GM23338 (cell line): ENCODE measurements around the gene CLCNKA. TPM values are rescaled to one million over a fixed set of nuclear protein-coding genes. Genes with fewer than 3 reads are reported as not detected.

Experiments
- ATAC-seq: fragments of 200-7000 bp; cut with Tn5 transposase; 3 replicates; pipeline ENCODE4 v1.9.1; 2020
- DNase-seq: peaks from one replicate; pipeline ENCODE4 v3.0.0-alpha.2; 2015; ENCODE audit warnings: low spot score
- H2AFZ ChIP-seq: fragments of 200-600 bp; sonication (generic); 2 replicates; pipeline ENCODE4 v1.8.0; 2016; ENCODE audit warnings: antibody characterized with exemption, mild to moderate bottlenecking, moderate library complexity
- H3F3A ChIP-seq: fragments of 200-600 bp; sonication (generic); replicated peaks from 2 replicates; pipeline ENCODE4 v1.8.0; 2017; ENCODE audit warnings: antibody characterized with exemption, mixed run types, low read depth
- H3K27ac ChIP-seq: fragments of 200-600 bp; sonication (generic); 2 replicates; pipeline ENCODE4 v1.6.1; 2016; ENCODE audit warnings: low read depth
- H3K27me3 ChIP-seq: fragments of 200-600 bp; sonication (generic); 2 replicates; pipeline ENCODE4 v1.8.0; 2016; ENCODE audit warnings: mild to moderate bottlenecking, mixed run types, moderate library complexity; ENCODE audit not compliant: insufficient read depth
- H3K36me3 ChIP-seq: fragments of 200-600 bp; sonication (generic); 2 replicates; pipeline ENCODE4 v1.8.0; 2016; ENCODE audit warnings: mild to moderate bottlenecking; ENCODE audit not compliant: insufficient read depth
- H3K4me1 ChIP-seq: fragments of 200-600 bp; sonication (generic); 2 replicates; pipeline ENCODE4 v1.8.0; 2016; ENCODE audit warnings: mild to moderate bottlenecking, moderate library complexity; ENCODE audit not compliant: insufficient read depth
- H3K4me2 ChIP-seq: fragments of 200-600 bp; sonication (generic); 2 replicates; pipeline ENCODE4 v1.7.1; 2017; ENCODE audit warnings: mixed run types
- H3K4me3 ChIP-seq: fragments of 200-600 bp; sonication (generic); 2 replicates; pipeline ENCODE4 v1.6.1; 2016; ENCODE audit warnings: mixed run types
- H3K79me2 ChIP-seq: fragments of 200-600 bp; sonication (generic); replicated peaks from 2 replicates; pipeline ENCODE4 v1.8.0; 2017; ENCODE audit warnings: mild to moderate bottlenecking; ENCODE audit not compliant: insufficient read depth
- H3K9me2 ChIP-seq: fragments of 200-600 bp; sonication (generic); 2 replicates; pipeline ENCODE4 v1.8.0; 2017; ENCODE audit not compliant: insufficient read depth
- H4K20me1 ChIP-seq: fragments of 200-600 bp; sonication (generic); replicated peaks from 2 replicates; pipeline ENCODE4 v1.8.0; 2017; ENCODE audit warnings: mild to moderate bottlenecking; ENCODE audit not compliant: insufficient read depth
- H3K27ac Mint-ChIP-seq: 2 replicates; pipeline ENCODE4 v1.8.0; 2020; ENCODE audit warnings: inconsistent platforms, mild to moderate bottlenecking, moderate library complexity, mixed read lengths
- H3K27me3 Mint-ChIP-seq: 3 replicates; pipeline ENCODE4 v1.8.0; 2022; ENCODE audit warnings: low read depth, mild to moderate bottlenecking, moderate library complexity, mixed read lengths, inconsistent platforms; ENCODE audit not compliant: insufficient read depth, poor library complexity
- H3K36me3 Mint-ChIP-seq: 3 replicates; pipeline ENCODE4 v1.8.0; 2021; ENCODE audit warnings: low read depth, mild to moderate bottlenecking, inconsistent platforms, moderate library complexity, mixed read lengths
- H3K4me1 Mint-ChIP-seq: 3 replicates; pipeline ENCODE4 v1.8.0; 2020; ENCODE audit warnings: mild to moderate bottlenecking, inconsistent platforms, mixed read lengths
- H3K4me3 Mint-ChIP-seq: 3 replicates; pipeline ENCODE4 v1.8.0; 2021; ENCODE audit warnings: moderate library complexity, mild to moderate bottlenecking, inconsistent platforms, mixed read lengths
- H3K9me3 Mint-ChIP-seq: 3 replicates; pipeline ENCODE4 v1.8.0; 2020; ENCODE audit warnings: moderate library complexity, mild to moderate bottlenecking, inconsistent platforms, mixed read lengths
- CREB1 ChIP-seq: fragments of 250-450 bp; sonication (Bioruptor Pico); IDR thresholded peaks from 2 replicates; pipeline ENCODE4 v1.5.0; 2020; ENCODE audit warnings: low read depth, mild to moderate bottlenecking, moderate library complexity
- ETS1 ChIP-seq: IDR thresholded peaks from 2 replicates; pipeline ENCODE4 v1.6.1; 2016; ENCODE audit warnings: antibody characterized with exemption
- EZH2 ChIP-seq: fragments of 200-600 bp; sonication (generic); IDR thresholded peaks from one replicate; pipeline ENCODE4 v1.8.0; 2017; ENCODE audit warnings: antibody characterized with exemption, mild to moderate bottlenecking, low read depth; ENCODE audit not compliant: unreplicated experiment
- EZH2phosphoT487 ChIP-seq: fragments of 200-600 bp; sonication (generic); IDR thresholded peaks from one replicate; pipeline ENCODE4 v1.8.1; 2018; ENCODE audit warnings: antibody characterized with exemption; ENCODE audit not compliant: unreplicated experiment
- JUNB ChIP-seq: IDR thresholded peaks from one replicate; pipeline ENCODE4 v1.6.1; 2016; ENCODE audit warnings: antibody characterized with exemption; ENCODE audit not compliant: unreplicated experiment
- NANOG ChIP-seq: IDR thresholded peaks from 2 replicates; pipeline ENCODE4 v1.6.1; 2016; ENCODE audit warnings: antibody characterized with exemption, borderline replicate concordance
- POLR2AphosphoS5 ChIP-seq: IDR thresholded peaks from 2 replicates; pipeline ENCODE4 v1.6.1; 2016; ENCODE audit warnings: antibody characterized with exemption, low read depth
- REST ChIP-seq: IDR thresholded peaks from one replicate; pipeline ENCODE4 v1.6.1; 2018; ENCODE audit warnings: antibody characterized with exemption; ENCODE audit not compliant: unreplicated experiment
- STAT1 ChIP-seq: IDR thresholded peaks from one replicate; pipeline ENCODE4 v1.6.1; 2016; ENCODE audit warnings: antibody characterized with exemption; ENCODE audit not compliant: unreplicated experiment
- ZNF114 ChIP-seq: fragments of 250-450 bp; sonication (Bioruptor Pico); IDR thresholded peaks from 2 replicates; pipeline ENCODE4 v1.5.0; 2020; ENCODE audit warnings: mild to moderate bottlenecking, moderate library complexity
- ZNF331 ChIP-seq: fragments of 250-450 bp; sonication (Bioruptor Pico); IDR thresholded peaks from 2 replicates; pipeline ENCODE4 v1.5.0; 2020; ENCODE audit warnings: low read depth, mild to moderate bottlenecking, moderate library complexity
- ZNF462 ChIP-seq: fragments of 250-450 bp; sonication (Bioruptor Pico); IDR thresholded peaks from 2 replicates; pipeline ENCODE4 v1.5.0; 2020; ENCODE audit warnings: mild to moderate bottlenecking, moderate library complexity
- polyA plus RNA-seq: library from polyadenylated mRNA; unstranded; fragments of >200 nt; fragmentation: Nextera tagmentation; extraction: Ambion mirVana; gene quantifications from 2 replicates; pipeline ENCODE4 v1.2.1, GENCODE V29; 2016
- total RNA-seq: library from RNA; depleted of rRNA; stranded (reverse); fragments of >200 nt; shearing (Covaris generic); gene quantifications from 2 replicates; pipeline ENCODE4 v1.2.3, GENCODE V29; 2014
- TF ChIP-seq, protein P1 (sequence below), 2 experiments: fragments of 200-600 bp in 1 of 2; sonication (generic) in 1 of 2; conservative IDR thresholded peaks; 2 replicates each; pipeline versions ENCODE4 v1.5.1 to v1.6.1; 2016 to 2017; ENCODE audit warnings: antibody characterized with exemption in 2 of 2, low read depth in 2 of 2, mild to moderate bottlenecking in 2 of 2, moderate library complexity in 1 of 2

CLCNKA gene
- total and polyA plus RNA-seq, 2 experiments from 2014 or later, result 0.59 to 0.76 TPM

GRCh38 chr1:16013220-16013907, 8.5 kb upstream of the CLCNKA start:
- peak overlapping the region; percentile 83 for H3K4me2 ChIP-seq
- peak overlapping the region; percentile 65 for H3K4me3 Mint-ChIP-seq
- H3F3A ChIP-seq, result peaks cover 6% of the 10 kb centered on the region; the same call in 1 of the 2 replicates
- no peaks in the 10 kb centered on the region for H4K20me1 ChIP-seq
- peak overlapping the region; percentile 61 for H3K4me3 ChIP-seq
- 0 out of 2 replicates have a peak overlapping the region, but pooled peaks have one; percentile 87 for H3K27ac ChIP-seq
- peak overlapping the region; percentile 85 for H3K27ac Mint-ChIP-seq
- H2AFZ ChIP-seq, result 0 out of 2 replicates have a peak overlapping the region, but pooled peaks have one; percentile 72
- H3K36me3 Mint-ChIP-seq, result no peaks in the 10 kb centered on the region
- peak; percentile 60 for ATAC-seq
- H3K4me1 Mint-ChIP-seq, result peaks cover 57% of the 10 kb centered on the region
- H3K4me1 ChIP-seq, result peaks cover 38% of the 10 kb centered on the region
- no peaks in the 10 kb centered on the region for H3K9me3 Mint-ChIP-seq
- H3K27me3 ChIP-seq, result no peaks in the 10 kb centered on the region
- no peaks in the 10 kb centered on the region for H3K36me3 ChIP-seq
- H3K79me2 ChIP-seq, result no peaks in the 10 kb centered on the region
- H3K27me3 Mint-ChIP-seq, result peaks cover 19% of the 10 kb centered on the region
- no peaks in the 10 kb centered on the region for H3K9me2 ChIP-seq
- peak; percentile 90 for DNase-seq
- TF ChIP-seq REST (no peak), NANOG (no peak), STAT1 (no peak), POLR2AphosphoS5 (peak; percentile 9; the same call in 1 of the 2 replicates), ZNF462 (CRISPR knock-in tag) (no peak), ZNF331 (CRISPR knock-in tag) (no peak), CREB1 (CRISPR knock-in tag) (peak; percentile 29; the same call in 1 of the 2 replicates), EZH2 (no peak), JUNB (no peak), ZNF114 (CRISPR knock-in tag) (no peak), ETS1 (no peak), EZH2phosphoT487 (no peak)
- TF ChIP-seq, protein P1, sequence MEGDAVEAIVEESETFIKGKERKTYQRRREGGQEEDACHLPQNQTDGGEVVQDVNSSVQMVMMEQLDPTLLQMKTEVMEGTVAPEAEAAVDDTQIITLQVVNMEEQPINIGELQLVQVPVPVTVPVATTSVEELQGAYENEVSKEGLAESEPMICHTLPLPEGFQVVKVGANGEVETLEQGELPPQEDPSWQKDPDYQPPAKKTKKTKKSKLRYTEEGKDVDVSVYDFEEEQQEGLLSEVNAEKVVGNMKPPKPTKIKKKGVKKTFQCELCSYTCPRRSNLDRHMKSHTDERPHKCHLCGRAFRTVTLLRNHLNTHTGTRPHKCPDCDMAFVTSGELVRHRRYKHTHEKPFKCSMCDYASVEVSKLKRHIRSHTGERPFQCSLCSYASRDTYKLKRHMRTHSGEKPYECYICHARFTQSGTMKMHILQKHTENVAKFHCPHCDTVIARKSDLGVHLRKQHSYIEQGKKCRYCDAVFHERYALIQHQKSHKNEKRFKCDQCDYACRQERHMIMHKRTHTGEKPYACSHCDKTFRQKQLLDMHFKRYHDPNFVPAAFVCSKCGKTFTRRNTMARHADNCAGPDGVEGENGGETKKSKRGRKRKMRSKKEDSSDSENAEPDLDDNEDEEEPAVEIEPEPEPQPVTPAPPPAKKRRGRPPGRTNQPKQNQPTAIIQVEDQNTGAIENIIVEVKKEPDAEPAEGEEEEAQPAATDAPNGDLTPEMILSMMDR (conservative IDR thresholded peaks at IDR 0.05; ENCODE audit: low read depth in 2 of 2), result no peak
